PC-3 (cell line): Measurements from ENCODE around the gene FGR. TPM values are rescaled to one million over a fixed set of nuclear protein-coding genes. Genes with fewer than 3 reads are reported as not detected.

Source experiments
- ATAC-seq: fragments of 200-7000 bp; cut with Tn5 transposase; 2 replicates; pipeline ENCODE4 v1.9.1; 2020; ENCODE audit warnings: mild to moderate bottlenecking, moderate library complexity
- BruUV-seq: library from RNA; stranded (reverse); fragments of 400-500 nt; replicated peaks from 2 replicates; lab custom pipeline; 2021; lab: Mats Ljungman, UMichigan
- CTCF ChIA-PET: fragments of 300-600 bp; sonication (Branson Sonifier 250); formaldehyde crosslinking; loops from one replicate; lab custom pipeline; 2022; ENCODE audit warnings: antibody characterized with exemption; lab: Charles Lee
- POLR2A ChIA-PET: fragments of 300-600 bp; sonication (Branson Sonifier 250); formaldehyde crosslinking; loops from one replicate; lab custom pipeline; 2022; ENCODE audit warnings: antibody characterized with exemption; ENCODE audit not compliant: unreplicated experiment; lab: Charles Lee
- DNase-seq: peaks from one replicate; pipeline ENCODE4 v3.0.0-alpha.2; 2015
- H2AFZ ChIP-seq: fragments of 300-600 bp; sonication (generic); 2 replicates; pipeline ENCODE4 v1.6.0; 2016; ENCODE audit warnings: antibody characterized with exemption, low read length
- H3F3A ChIP-seq: fragments of 300-600 bp; sonication (generic); one replicate; pipeline ENCODE4 v1.6.0; 2017; ENCODE audit warnings: antibody characterized with exemption, low read length, control low read depth, mild to moderate bottlenecking; ENCODE audit not compliant: unreplicated experiment
- H3K27ac ChIP-seq: fragments of 300-600 bp; sonication (generic); 2 replicates; pipeline ENCODE4 v1.5.1; 2016; ENCODE audit warnings: mild to moderate bottlenecking, low read length
- H3K27me3 ChIP-seq: fragments of 300-600 bp; sonication (generic); 2 replicates; pipeline ENCODE4 v1.6.1; 2016; ENCODE audit warnings: low read length, mixed read lengths
- H3K36me3 ChIP-seq: fragments of 300-600 bp; sonication (generic); 2 replicates; pipeline ENCODE4 v1.6.1; 2016; ENCODE audit warnings: low read depth, mixed run types, low read length, mixed read lengths
- H3K4me1 ChIP-seq: fragments of 300-600 bp; sonication (generic); 2 replicates; pipeline ENCODE4 v1.5.1; 2016; ENCODE audit warnings: low read length; ENCODE audit not compliant: insufficient read depth
- H3K4me2 ChIP-seq: fragments of 300-600 bp; sonication (generic); 2 replicates; pipeline ENCODE4 v1.6.0; 2016; ENCODE audit warnings: low read length
- H3K4me3 ChIP-seq: fragments of 300-600 bp; sonication (generic); 2 replicates; pipeline ENCODE4 v1.5.1; 2016; ENCODE audit warnings: mild to moderate bottlenecking, low read length, mixed read lengths
- H3K79me2 ChIP-seq: fragments of 300-600 bp; sonication (generic); 2 replicates; pipeline ENCODE4 v1.6.1; 2017; ENCODE audit warnings: low read length, mixed read lengths
- H3K9ac ChIP-seq: fragments of 300-600 bp; sonication (generic); 2 replicates; pipeline ENCODE4 v1.6.0; 2016; ENCODE audit warnings: mild to moderate bottlenecking, low read length
- H3K9me2 ChIP-seq: fragments of 300-600 bp; sonication (generic); replicated peaks from 2 replicates; pipeline ENCODE4 v1.6.1; 2016; ENCODE audit warnings: mixed run types, low read length, mixed read lengths
- H3K9me3 ChIP-seq: fragments of 300-600 bp; sonication (generic); 2 replicates; pipeline ENCODE4 v1.6.1; 2016; ENCODE audit warnings: low read length, mixed read lengths
- H4K20me1 ChIP-seq: fragments of 300-600 bp; sonication (generic); 2 replicates; pipeline ENCODE4 v1.6.1; 2016; ENCODE audit warnings: low read length, mixed read lengths
- EZH2 ChIP-seq: fragments of 300-600 bp; sonication (generic); IDR thresholded peaks from one replicate; pipeline ENCODE4 v1.6.1; 2017; ENCODE audit warnings: antibody characterized with exemption, mild to moderate bottlenecking, low read length; ENCODE audit not compliant: unreplicated experiment
- EZH2phosphoT487 ChIP-seq: fragments of 300-600 bp; sonication (generic); IDR thresholded peaks from 2 replicates; pipeline ENCODE4 v1.6.1; 2018; ENCODE audit warnings: mild to moderate bottlenecking, antibody characterized with exemption, low read length, borderline replicate concordance
- intact Hi-C: fragments of 100-400 bp; cut with micrococcal nuclease; formaldehyde crosslinking; loops from 2 replicates; pipeline ENCODE4 v1.9.0; 2023
- total RNA-seq: library from RNA; depleted of rRNA; stranded (reverse); fragments of >200 nt; gene quantifications from 2 replicates; pipeline ENCODE4 v1.2.3, GENCODE V29; 2014
- TF ChIP-seq, protein P1 (sequence below): fragments of 300-600 bp; sonication (generic); conservative IDR thresholded peaks from 2 replicates; pipeline ENCODE4 v1.5.1; 2017; ENCODE audit warnings: antibody characterized with exemption, low read depth, mild to moderate bottlenecking, low read length

Gene FGR
- total RNA-seq, 1 experiment from 2014 or later, result not detected

DNA sequence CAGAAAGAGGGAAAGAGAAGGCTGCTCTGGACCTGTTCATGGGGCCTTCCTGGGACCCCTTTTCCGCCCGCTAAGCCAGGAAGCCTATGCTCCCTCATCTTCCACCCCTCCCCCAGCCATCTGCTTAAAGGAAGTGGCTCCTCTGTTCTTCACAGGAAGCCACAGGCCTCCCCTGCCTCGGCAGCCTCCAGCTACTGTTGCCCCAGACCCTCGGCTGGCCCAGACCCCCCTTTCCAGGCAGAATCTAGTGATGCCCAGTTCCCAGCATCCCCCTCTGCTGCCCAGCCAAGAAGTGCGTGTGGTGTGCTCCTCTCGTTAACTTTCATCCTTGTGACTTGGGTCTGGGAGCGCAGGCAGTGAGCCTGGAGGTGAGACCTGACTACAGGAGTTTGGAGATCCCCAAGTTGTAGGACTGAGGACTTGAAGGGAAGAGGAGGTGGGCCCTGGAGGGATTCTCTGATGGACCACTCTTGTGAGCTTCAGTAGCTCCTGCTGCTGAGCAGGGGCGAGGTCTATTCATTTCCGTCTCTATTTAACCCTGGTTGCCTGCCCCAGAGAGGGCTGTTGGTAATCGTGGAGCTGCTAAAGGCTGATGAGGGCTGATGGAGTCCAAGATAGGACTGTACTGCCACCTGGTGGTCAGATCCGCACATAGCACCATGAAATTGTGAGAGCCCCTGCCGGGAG, 27.9 kb upstream of the FGR start:
- H3K4me2 ChIP-seq, result no peak overlapping the region
- DNase-seq (peak; percentile 93), ATAC-seq (peak; percentile 69)
- H3K36me3 ChIP-seq, result no peaks in the 10 kb centered on the region
- H3K27ac ChIP-seq, result no peak overlapping the region
- BruUV-seq, result no TSS peak
- intact Hi-C loops, result loop anchor here (1.0 to 5.0 kb wide), 4 partner anchors 19 to 261 kb away; no protein-coding TSS in a partner anchor
- no peaks in the 10 kb centered on the region for H3K79me2 ChIP-seq
- H3K4me1 ChIP-seq, result peaks cover 17% of the 10 kb centered on the region
- no peaks in the 10 kb centered on the region for H3K9me3 ChIP-seq
- H4K20me1 ChIP-seq, result no peaks in the 10 kb centered on the region
- ChIA-PET POLR2A (no interaction called here), CTCF (interaction anchor here (0.6 to 1.2 kb wide), 6 partner anchors 9 to 267 kb away, joined by 3 to 9 read pairs (median 3); partner anchors contain the start of gene IFI6)
- no peaks in the 10 kb centered on the region for H3K27me3 ChIP-seq
- no peak overlapping the region for H3K9ac ChIP-seq
- no peaks in the 10 kb centered on the region for H3K9me2 ChIP-seq
- no peak for TF ChIP-seq EZH2phosphoT487
- TF ChIP-seq, protein P1, sequence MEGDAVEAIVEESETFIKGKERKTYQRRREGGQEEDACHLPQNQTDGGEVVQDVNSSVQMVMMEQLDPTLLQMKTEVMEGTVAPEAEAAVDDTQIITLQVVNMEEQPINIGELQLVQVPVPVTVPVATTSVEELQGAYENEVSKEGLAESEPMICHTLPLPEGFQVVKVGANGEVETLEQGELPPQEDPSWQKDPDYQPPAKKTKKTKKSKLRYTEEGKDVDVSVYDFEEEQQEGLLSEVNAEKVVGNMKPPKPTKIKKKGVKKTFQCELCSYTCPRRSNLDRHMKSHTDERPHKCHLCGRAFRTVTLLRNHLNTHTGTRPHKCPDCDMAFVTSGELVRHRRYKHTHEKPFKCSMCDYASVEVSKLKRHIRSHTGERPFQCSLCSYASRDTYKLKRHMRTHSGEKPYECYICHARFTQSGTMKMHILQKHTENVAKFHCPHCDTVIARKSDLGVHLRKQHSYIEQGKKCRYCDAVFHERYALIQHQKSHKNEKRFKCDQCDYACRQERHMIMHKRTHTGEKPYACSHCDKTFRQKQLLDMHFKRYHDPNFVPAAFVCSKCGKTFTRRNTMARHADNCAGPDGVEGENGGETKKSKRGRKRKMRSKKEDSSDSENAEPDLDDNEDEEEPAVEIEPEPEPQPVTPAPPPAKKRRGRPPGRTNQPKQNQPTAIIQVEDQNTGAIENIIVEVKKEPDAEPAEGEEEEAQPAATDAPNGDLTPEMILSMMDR, result peak; percentile 89
- no peaks in the 10 kb centered on the region for H3F3A ChIP-seq
- peak overlapping the region; percentile 57 for H2AFZ ChIP-seq
- H3K4me3 ChIP-seq, result no peak overlapping the region

GRCh38 chr1:27662261-27662660, 27.3 kb upstream of the FGR start:
- Histone ChIP-seq H2AFZ (no peak overlapping the region), H3K79me2 (no peaks in the 10 kb centered on the region), H3K9ac (no peak overlapping the region), H3K36me3 (no peaks in the 10 kb centered on the region), H3K9me2 (no peaks in the 10 kb centered on the region), H3K4me1 (peaks cover 17% of the 10 kb centered on the region), H3K4me2 (no peak overlapping the region), H3K4me3 (no peak overlapping the region), H4K20me1 (no peaks in the 10 kb centered on the region), H3K9me3 (no peaks in the 10 kb centered on the region), H3K27ac (no peak overlapping the region), H3F3A (no peaks in the 10 kb centered on the region), H3K27me3 (no peaks in the 10 kb centered on the region)
- TF ChIP-seq, protein P1, result no peak
- TF ChIP-seq EZH2phosphoT487 (no peak), EZH2 (no peak)
- ChIA-PET CTCF (interaction anchor here (0.6 to 1.1 kb wide), 2 partner anchors 61 to 267 kb away, joined by 3 to 9 read pairs; no protein-coding TSS in a partner anchor), POLR2A (no interaction called here)
- ATAC-seq (no peak), DNase-seq (no peak)
- intact Hi-C loops, result loop anchor here (5.0 kb wide), 2 partner anchors 105 to 260 kb away; no protein-coding TSS in a partner anchor
- BruUV-seq, result no TSS peak
